Fibroblast of pulmonary artery (primary cell): ENCODE results near the gene MED28.
"Not testable (repeated sequence)": the region's sequence is repeated elsewhere in the genome, so short reads cannot be mapped to it uniquely, and the experiment has no call there.

ENCODE experiments used
- DNase-seq: peaks from one replicate; pipeline ENCODE4 v3.0.0-alpha.2; 2010; ENCODE audit warnings: low read depth
- H3K4me3 ChIP-seq: replicated peaks from 2 replicates; pipeline ENCODE4 v1.5.1; 2011; ENCODE audit warnings: low read depth, mild to moderate bottlenecking, control low read depth, low read length, moderate library complexity
- CTCF ChIP-seq: IDR thresholded peaks from 2 replicates; pipeline ENCODE4 v1.5.1; 2011; ENCODE audit warnings: mild to moderate bottlenecking, control low read depth, low read length, inconsistent platforms; ENCODE audit errors: missing control alignments

MED28 gene

GRCh38 chr4:17614416-17615299 is at the start of gene MED28:
Gene MED28 (plus strand): TSS chr4:17614641. CDS start chr4:17614655, 14 bp downstream.
- peak; percentile 97 for DNase-seq
- no peak for TF ChIP-seq CTCF
- H3K4me3 ChIP-seq: peak within 1 kb of the TSS; percentile 86

GRCh38 chr4:17565846-17566245 is 48.6 kb upstream of the MED28 start:
- DNase-seq: no peak
- no peak for TF ChIP-seq CTCF
- H3K4me3 ChIP-seq: no peak overlapping the region

- no peak overlapping the region for H3K4me3 ChIP-seq
- TF ChIP-seq CTCF: no peak
- no peak for DNase-seq
Observed at GRCh38 chr4:17567271-17567670, 47.2 kb upstream of the MED28 start.

GRCh38 chr4:17574206-17574605 is 40.2 kb upstream of the MED28 start:
- no peak for TF ChIP-seq CTCF
- H3K4me3 ChIP-seq: no peak overlapping the region
- no peak for DNase-seq

- H3K4me3 ChIP-seq, DNase-seq: not testable (repeated sequence)
Observed at GRCh38 chr4:17575177-17575576, 39.3 kb upstream of the MED28 start.

GRCh38 chr4:17576932-17577664 is 37.3 kb upstream of the MED28 start, which contains the start of gene LAP3:
Gene LAP3 (plus strand): TSS chr4:17577198. CDS start chr4:17577466, 268 bp downstream.
- DNase-seq: peak; percentile 98
- H3K4me3 ChIP-seq: peak within 1 kb of the TSS; percentile 86
- TF ChIP-seq CTCF: no peak

- peak; percentile 7 for DNase-seq
- peak overlapping the region; percentile 86 for H3K4me3 ChIP-seq
- no peak for TF ChIP-seq CTCF
Observed at GRCh38 chr4:17577665-17578481, 36.6 kb upstream of the MED28 start.
